Stomach (tissue), 4 donors: ENCODE measurements around the gene PLXNB3.

Source experiments
- EP300 ChIP-seq: sonication (generic); formaldehyde crosslinking; IDR thresholded peaks from one replicate; pipeline ENCODE4 v1.6.1; 2017; ENCODE audit warnings: antibody characterized with exemption
- POLR2A ChIP-seq, 4 donors: fragments of 450-650 bp; IDR thresholded peaks; one replicate each; pipeline ENCODE4 v1.6.1; 2016; ENCODE audit warnings: antibody characterized with exemption in 4 of 4, control low read depth in 2 of 4, mild to moderate bottlenecking in 1 of 4, moderate library complexity in 1 of 4
- TF ChIP-seq, protein P1 (sequence below), 7 experiments: fragments of 450-650 bp in 4 of 7; fragments of 200-600 bp in 3 of 7; sonication (generic) in 3 of 7; IDR thresholded peaks; one replicate each; pipeline ENCODE4 v1.5.1; 2016 to 2019; ENCODE audit warnings: antibody characterized with exemption in 7 of 7, control low read depth in 2 of 7, mild to moderate bottlenecking in 1 of 7

GRCh38 chrX:153728951-153729631 is 35.0 kb upstream of the PLXNB3 start:
- TF ChIP-seq, protein P1, sequence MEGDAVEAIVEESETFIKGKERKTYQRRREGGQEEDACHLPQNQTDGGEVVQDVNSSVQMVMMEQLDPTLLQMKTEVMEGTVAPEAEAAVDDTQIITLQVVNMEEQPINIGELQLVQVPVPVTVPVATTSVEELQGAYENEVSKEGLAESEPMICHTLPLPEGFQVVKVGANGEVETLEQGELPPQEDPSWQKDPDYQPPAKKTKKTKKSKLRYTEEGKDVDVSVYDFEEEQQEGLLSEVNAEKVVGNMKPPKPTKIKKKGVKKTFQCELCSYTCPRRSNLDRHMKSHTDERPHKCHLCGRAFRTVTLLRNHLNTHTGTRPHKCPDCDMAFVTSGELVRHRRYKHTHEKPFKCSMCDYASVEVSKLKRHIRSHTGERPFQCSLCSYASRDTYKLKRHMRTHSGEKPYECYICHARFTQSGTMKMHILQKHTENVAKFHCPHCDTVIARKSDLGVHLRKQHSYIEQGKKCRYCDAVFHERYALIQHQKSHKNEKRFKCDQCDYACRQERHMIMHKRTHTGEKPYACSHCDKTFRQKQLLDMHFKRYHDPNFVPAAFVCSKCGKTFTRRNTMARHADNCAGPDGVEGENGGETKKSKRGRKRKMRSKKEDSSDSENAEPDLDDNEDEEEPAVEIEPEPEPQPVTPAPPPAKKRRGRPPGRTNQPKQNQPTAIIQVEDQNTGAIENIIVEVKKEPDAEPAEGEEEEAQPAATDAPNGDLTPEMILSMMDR (IDR thresholded peaks at IDR 0.05), result no peak
- TF ChIP-seq POLR2A (IDR thresholded peaks at IDR 0.05), result no peak
- no peak for TF ChIP-seq EP300
